ENCODE results near the gene PSMD14.

Gene PSMD14

GRCh38 chr2:161426922-161427663 is 118.9 kb downstream of the PSMD14 start:
- H3K4me3 ChIP-seq (ENCODE audit: control insufficient read depth, low read depth, low read length), result no peak overlapping the region
- TF ChIP-seq CTCF (IDR thresholded peaks at IDR 0.05; ENCODE audit: control insufficient read depth, insufficient read depth, low read depth, low read length, missing control alignments), result peak; percentile 59
- no peak for DNase-seq (ENCODE audit: low read depth)

GRCh38 chr2:161427664-161428587 is 119.7 kb downstream of the PSMD14 start:
- H3K4me3 ChIP-seq (ENCODE audit: control insufficient read depth, low read depth, low read length), result no peak overlapping the region
- no peak for DNase-seq (ENCODE audit: low read depth)
- TF ChIP-seq CTCF (IDR thresholded peaks at IDR 0.05; ENCODE audit: control insufficient read depth, insufficient read depth, low read depth, low read length, missing control alignments), result no peak

GRCh38 chr2:161430386-161430785 is 122.2 kb downstream of the PSMD14 start:
- H3K4me3 ChIP-seq (ENCODE audit: control insufficient read depth, low read depth, low read length), result no peak overlapping the region
- no peak for DNase-seq (ENCODE audit: low read depth)
- TF ChIP-seq CTCF (IDR thresholded peaks at IDR 0.05; ENCODE audit: control insufficient read depth, insufficient read depth, low read depth, low read length, missing control alignments), result no peak

GRCh38 chr2:161432107-161432506 is 123.9 kb downstream of the PSMD14 start:
- no peak overlapping the region for H3K4me3 ChIP-seq (ENCODE audit: control insufficient read depth, low read depth, low read length)
- DNase-seq (ENCODE audit: low read depth), result no peak
- TF ChIP-seq CTCF (IDR thresholded peaks at IDR 0.05; ENCODE audit: control insufficient read depth, insufficient read depth, low read depth, low read length, missing control alignments), result no peak

GRCh38 chr2:161434118-161434517 is 125.9 kb downstream of the PSMD14 start:
- TF ChIP-seq CTCF (IDR thresholded peaks at IDR 0.05; ENCODE audit: control insufficient read depth, insufficient read depth, low read depth, low read length, missing control alignments), result no peak
- no peak overlapping the region for H3K4me3 ChIP-seq (ENCODE audit: control insufficient read depth, low read depth, low read length)
- DNase-seq (ENCODE audit: low read depth), result no peak

GRCh38 chr2:161436411-161436810 is 128.2 kb downstream of the PSMD14 start:
- peak; percentile 80 for DNase-seq (ENCODE audit: low read depth)
- no peak overlapping the region for H3K4me3 ChIP-seq (ENCODE audit: control insufficient read depth, low read depth, low read length)
- TF ChIP-seq CTCF (IDR thresholded peaks at IDR 0.05; ENCODE audit: control insufficient read depth, insufficient read depth, low read depth, low read length, missing control alignments), result no peak
